HEK293 (cell line): ENCODE data around the gene KCNQ1.

ENCODE experiments used
- CTCF ChIA-PET: fragments of 350-600 bp; formaldehyde crosslinking; extraction: SDS; loops from one replicate; lab custom pipeline; 2021; ENCODE audit warnings: antibody characterized with exemption; lab: Yijun Ruan, JAX
- POLR2A ChIA-PET: fragments of 300-600 bp; formaldehyde crosslinking; extraction: SDS; loops from one replicate; lab custom pipeline; 2020; ENCODE audit warnings: antibody characterized with exemption, inconsistent platforms; lab: Yijun Ruan, JAX
- H3K27ac ChIP-seq: fragments of 200-500 bp; sonication (Bioruptor generic); 2 replicates; pipeline ENCODE4 v1.5.1; 2014; ENCODE audit warnings: low read depth, low read length, control low read depth, inconsistent platforms; ENCODE audit errors: extremely low read depth
- H3K36me3 ChIP-seq, 2 experiments: fragments of 200-500 bp in 1 of 2; sonication (Bioruptor generic) in 1 of 2; 1 replicate in 1 of 2; 2 replicates in 1 of 2; pipeline ENCODE4 v1.5.1; 2014 to 2017; ENCODE audit warnings: inconsistent platforms in 2 of 2, low read length in 2 of 2; ENCODE audit not compliant: control insufficient read depth in 2 of 2, insufficient read depth in 1 of 2
- H3K4me1 ChIP-seq: fragments of 200-500 bp; sonication (Bioruptor generic); 2 replicates; pipeline ENCODE4 v1.5.1; 2014; ENCODE audit warnings: mild to moderate bottlenecking, low read length, inconsistent platforms; ENCODE audit not compliant: control insufficient read depth, insufficient read depth
- H3K4me3 ChIP-seq: 2 replicates; pipeline ENCODE4 v1.5.1; 2011; ENCODE audit warnings: low read depth, mild to moderate bottlenecking, control low read depth, low read length, moderate library complexity
- H3K9me3 ChIP-seq: fragments of 200-500 bp; sonication (Bioruptor generic); 2 replicates; pipeline ENCODE4 v1.5.1; 2014; ENCODE audit warnings: low read depth, low read length, inconsistent platforms; ENCODE audit not compliant: control insufficient read depth, insufficient read depth
- FEZF1 ChIP-seq: fragments of 450-650 bp; formaldehyde crosslinking; IDR thresholded peaks from 2 replicates; pipeline ENCODE4 v1.5.1; 2016; ENCODE audit warnings: missing biosample characterization, missing genetic modification characterization
- GLIS1 ChIP-seq: fragments of 450-650 bp; formaldehyde crosslinking; IDR thresholded peaks from 2 replicates; pipeline ENCODE4 v1.5.1; 2016; ENCODE audit warnings: missing biosample characterization, missing genetic modification characterization
- HOXA7 ChIP-seq: sonication (generic); formaldehyde crosslinking; IDR thresholded peaks from 2 replicates; pipeline ENCODE4 v1.8.1; 2022; ENCODE audit warnings: missing genetic modification reagents, borderline replicate concordance
- INSM2 ChIP-seq: fragments of 450-650 bp; formaldehyde crosslinking; IDR thresholded peaks from 2 replicates; pipeline ENCODE4 v1.5.1; 2016; ENCODE audit warnings: missing biosample characterization, missing genetic modification characterization
- KLF1 ChIP-seq: fragments of 450-650 bp; formaldehyde crosslinking; IDR thresholded peaks from 2 replicates; pipeline ENCODE4 v1.5.1; 2016; ENCODE audit warnings: missing biosample characterization, missing genetic modification characterization
- MEIS1 ChIP-seq: sonication (generic); formaldehyde crosslinking; IDR thresholded peaks from 2 replicates; pipeline ENCODE4 v1.8.1; 2022; ENCODE audit warnings: missing genetic modification reagents, mild to moderate bottlenecking, borderline replicate concordance
- MZF1 ChIP-seq: fragments of 450-650 bp; formaldehyde crosslinking; IDR thresholded peaks from 2 replicates; pipeline ENCODE4 v1.5.1; 2017; ENCODE audit warnings: missing biosample characterization, missing genetic modification characterization, borderline replicate concordance
- ZIC2 ChIP-seq: fragments of 450-650 bp; formaldehyde crosslinking; IDR thresholded peaks from 2 replicates; pipeline ENCODE4 v1.5.1; 2016; ENCODE audit warnings: missing biosample characterization, missing genetic modification characterization
- ZNF391 ChIP-seq: fragments of 450-650 bp; formaldehyde crosslinking; IDR thresholded peaks from 2 replicates; pipeline ENCODE4 v1.5.1; 2016; ENCODE audit warnings: low read depth, missing biosample characterization, missing genetic modification characterization, borderline replicate concordance
- ZNF561 ChIP-seq: fragments of 450-650 bp; IDR thresholded peaks from 2 replicates; pipeline ENCODE4 v1.5.1; 2018; ENCODE audit warnings: missing biosample characterization, missing genetic modification characterization, borderline replicate concordance
- ZNF580 ChIP-seq: fragments of 450-650 bp; formaldehyde crosslinking; IDR thresholded peaks from 2 replicates; pipeline ENCODE4 v1.5.1; 2016; ENCODE audit warnings: missing biosample characterization, missing genetic modification characterization
- ZNF660 ChIP-seq: fragments of 450-650 bp; IDR thresholded peaks from 2 replicates; pipeline ENCODE4 v1.5.1; 2018; ENCODE audit warnings: missing biosample characterization, mild to moderate bottlenecking, missing genetic modification characterization
- ZNF664 ChIP-seq: fragments of 450-650 bp; formaldehyde crosslinking; IDR thresholded peaks from 2 replicates; pipeline ENCODE4 v1.5.1; 2016; ENCODE audit warnings: missing biosample characterization, missing genetic modification characterization
- ZNF677 ChIP-seq: fragments of 450-650 bp; IDR thresholded peaks from 2 replicates; pipeline ENCODE4 v1.5.0; 2018; ENCODE audit warnings: missing biosample characterization, mild to moderate bottlenecking, missing genetic modification characterization, moderate library complexity
- ZNF768 ChIP-seq: fragments of 450-650 bp; formaldehyde crosslinking; IDR thresholded peaks from 2 replicates; pipeline ENCODE4 v1.5.1; 2018; ENCODE audit warnings: missing biosample characterization, mild to moderate bottlenecking, missing genetic modification characterization
- ZNF843 ChIP-seq: fragments of 450-650 bp; formaldehyde crosslinking; IDR thresholded peaks from 2 replicates; pipeline ENCODE4 v1.5.1; 2016; ENCODE audit warnings: missing biosample characterization, missing genetic modification characterization
- TF ChIP-seq, protein P1 (sequence below): fragments of 450-650 bp; IDR thresholded peaks from 2 replicates; pipeline ENCODE4 v1.5.1; 2018; ENCODE audit warnings: missing biosample characterization, mild to moderate bottlenecking, missing genetic modification characterization

The KCNQ1 gene

GRCh38 chr11:2779499-2779980 lies 334.7 kb downstream of the KCNQ1 start:
- H3K36me3 ChIP-seq = no peaks in the 10 kb centered on the region
- H3K9me3 ChIP-seq = no peaks in the 10 kb centered on the region
- ChIA-PET POLR2A (no interaction called here), CTCF (no interaction called here)
- H3K4me1 ChIP-seq = no peaks in the 10 kb centered on the region
- TF ChIP-seq ZIC2 (tag by site-specific recombination) = peak; percentile 80
- TF ChIP-seq GLIS1 (tag by site-specific recombination) = no peak
- no peak overlapping the region for H3K27ac ChIP-seq
- no peak overlapping the region for H3K4me3 ChIP-seq

GRCh38 chr11:2779981-2780849 lies 335.4 kb downstream of the KCNQ1 start:
- ChIA-PET POLR2A (no interaction called here), CTCF (no interaction called here)
- Histone ChIP-seq H3K4me1 (no peaks in the 10 kb centered on the region), H3K27ac (no peak overlapping the region), H3K36me3 (no peaks in the 10 kb centered on the region), H3K9me3 (no peaks in the 10 kb centered on the region), H3K4me3 (no peak overlapping the region)
- TF ChIP-seq ZNF391 (tag by site-specific recombination) (no peak), ZIC2 (tag by site-specific recombination) (peak; percentile 44; the same call in 1 of the 2 replicates)

DNA sequence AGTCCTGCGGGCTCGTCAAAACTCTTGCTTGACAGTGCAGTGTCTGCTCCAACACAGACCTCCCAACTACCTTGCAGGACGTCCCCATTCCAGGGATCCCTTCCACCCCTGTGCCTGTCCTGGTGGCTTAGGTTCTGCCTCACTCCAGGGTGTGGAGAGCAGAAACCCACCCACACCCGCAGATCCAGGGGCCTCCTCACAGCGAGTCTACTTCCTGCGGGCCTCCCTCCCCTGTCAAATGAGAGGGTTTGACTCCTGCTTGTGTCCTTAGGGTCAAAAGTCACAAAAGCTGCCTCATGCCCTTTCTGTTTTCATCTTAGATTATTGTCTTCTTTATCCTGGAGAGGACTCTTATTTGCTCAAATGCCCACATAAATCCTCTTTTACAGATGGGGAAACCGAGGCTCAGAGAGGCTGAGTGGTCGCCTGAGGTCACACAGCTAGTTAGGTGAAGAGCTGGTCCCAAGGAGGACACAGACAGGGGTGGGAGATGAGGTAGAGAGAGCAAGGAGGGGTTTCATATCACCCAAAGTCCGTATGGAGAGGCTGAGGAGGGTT lies 336.1 kb downstream of the KCNQ1 start:
- Histone ChIP-seq H3K27ac (no peak overlapping the region), H3K4me1 (no peaks in the 10 kb centered on the region), H3K9me3 (no peaks in the 10 kb centered on the region), H3K36me3 (no peaks in the 10 kb centered on the region), H3K4me3 (no peak overlapping the region)
- POLR2A ChIA-PET = no interaction called here
- CTCF ChIA-PET = no interaction called here
- TF ChIP-seq ZNF561 = no peak
- TF ChIP-seq ZNF664 (tag by site-specific recombination) = no peak
- TF ChIP-seq ZNF843 (tag by site-specific recombination) = no peak
- TF ChIP-seq HOXA7 (CRISPR knock-in tag) = no peak
- TF ChIP-seq ZNF768 (tag by site-specific recombination) = no peak
- TF ChIP-seq, protein P1, sequence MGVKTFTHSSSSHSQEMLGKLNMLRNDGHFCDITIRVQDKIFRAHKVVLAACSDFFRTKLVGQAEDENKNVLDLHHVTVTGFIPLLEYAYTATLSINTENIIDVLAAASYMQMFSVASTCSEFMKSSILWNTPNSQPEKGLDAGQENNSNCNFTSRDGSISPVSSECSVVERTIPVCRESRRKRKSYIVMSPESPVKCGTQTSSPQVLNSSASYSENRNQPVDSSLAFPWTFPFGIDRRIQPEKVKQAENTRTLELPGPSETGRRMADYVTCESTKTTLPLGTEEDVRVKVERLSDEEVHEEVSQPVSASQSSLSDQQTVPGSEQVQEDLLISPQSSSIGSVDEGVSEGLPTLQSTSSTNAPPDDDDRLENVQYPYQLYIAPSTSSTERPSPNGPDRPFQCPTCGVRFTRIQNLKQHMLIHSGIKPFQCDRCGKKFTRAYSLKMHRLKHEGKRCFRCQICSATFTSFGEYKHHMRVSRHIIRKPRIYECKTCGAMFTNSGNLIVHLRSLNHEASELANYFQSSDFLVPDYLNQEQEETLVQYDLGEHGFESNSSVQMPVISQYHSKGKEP (tag by site-specific recombination) = no peak
- no peak for TF ChIP-seq MEIS1 (CRISPR knock-in tag)
- TF ChIP-seq FEZF1 = no peak
- no peak for TF ChIP-seq ZNF677 (tag by site-specific recombination)
- no peak for TF ChIP-seq ZNF660 (tag by site-specific recombination)
- TF ChIP-seq MZF1 = no peak
- TF ChIP-seq INSM2 = no peak
- TF ChIP-seq KLF1 (tag by site-specific recombination) = no peak
- no peak for TF ChIP-seq ZNF580 (tag by site-specific recombination)
